Naive B cell (primary cell): ENCODE measurements around the gene CLVS2. TPM values are rescaled to one million over a fixed set of nuclear protein-coding genes. Genes with fewer than 3 reads are reported as not detected.

ENCODE experiments used
- ATAC-seq, 2 donors: fragments of 150-1000 bp; cut with Tn5 transposase; 2 replicates each; pipeline ENCODE4 v1.10.0; 2021; ENCODE audit warnings: low read depth in 2 of 2, mild to moderate bottlenecking in 2 of 2, moderate library complexity in 2 of 2
- DNase-seq: peaks from one replicate; pipeline ENCODE4 v3.0.0; 2022
- H3K27ac Mint-ChIP-seq, 6 donors: one replicate each; pipeline ENCODE4 v1.8.0; 2020 to 2022; ENCODE audit warnings: mild to moderate bottlenecking in 6 of 6, mixed read lengths in 6 of 6, moderate library complexity in 5 of 6, inconsistent platforms in 2 of 6
- H3K27me3 Mint-ChIP-seq, 3 donors: one replicate each; pipeline ENCODE4 v1.8.0; 2021 to 2022; ENCODE audit warnings: mixed read lengths in 3 of 3, mild to moderate bottlenecking in 1 of 3
- H3K36me3 Mint-ChIP-seq, 2 donors: one replicate each; pipeline ENCODE4 v1.8.0; 2020 to 2022; ENCODE audit warnings: mixed read lengths in 2 of 2, inconsistent platforms in 1 of 2, mild to moderate bottlenecking in 1 of 2
- H3K4me1 Mint-ChIP-seq, 3 donors: one replicate each; pipeline ENCODE4 v1.8.0; 2020 to 2022; ENCODE audit warnings: mixed read lengths in 3 of 3, inconsistent platforms in 1 of 3, mild to moderate bottlenecking in 1 of 3, moderate library complexity in 1 of 3
- H3K4me3 Mint-ChIP-seq, 8 donors: one replicate each; pipeline ENCODE4 v1.8.0; 2020 to 2022; ENCODE audit warnings: mild to moderate bottlenecking in 8 of 8, mixed read lengths in 8 of 8, moderate library complexity in 8 of 8, inconsistent platforms in 2 of 8
- H3K9me3 Mint-ChIP-seq, 7 donors: one replicate each; pipeline ENCODE4 v1.8.0; 2020 to 2022; ENCODE audit warnings: mixed read lengths in 7 of 7, mild to moderate bottlenecking in 5 of 7, inconsistent platforms in 2 of 7, moderate library complexity in 1 of 7
- polyA plus RNA-seq, 6 donors: library from polyadenylated mRNA; unstranded; fragments of 300-500 nt; fragmentation: Illumina TruSeq; gene quantifications; one replicate each; pipeline ENCODE4 v1.2.3, GENCODE V29; 2021; ENCODE audit warnings: low read depth in 6 of 6

CLVS2 gene
- polyA plus RNA-seq, 6 donors from 2014 or later = not detected

GRCh38 chr6:123117145-123117908 is 121.3 kb downstream of the CLVS2 start:
- no peaks in the 10 kb centered on the region for H3K27me3 Mint-ChIP-seq
- H3K4me3 Mint-ChIP-seq = no peak overlapping the region
- no peaks in the 10 kb centered on the region for H3K4me1 Mint-ChIP-seq
- no peak overlapping the region for H3K27ac Mint-ChIP-seq
- H3K9me3 Mint-ChIP-seq = no peaks in the 10 kb centered on the region
- H3K36me3 Mint-ChIP-seq = no peaks in the 10 kb centered on the region
- no peak for ATAC-seq
- no peak for DNase-seq

- ATAC-seq (no peak), DNase-seq (no peak)
- Mint-ChIP-seq H3K27ac (no peak overlapping the region), H3K36me3 (no peaks in the 10 kb centered on the region), H3K4me1 (no peaks in the 10 kb centered on the region), H3K27me3 (no peaks in the 10 kb centered on the region), H3K4me3 (no peak overlapping the region), H3K9me3 (peaks cover 0 to 5% (median 2%) of the 10 kb centered on the region in 7 donors)
These were observed 122.8 kb downstream of the CLVS2 start for GRCh38 chr6:123118811-123119210.

Other genes starting within 250 kb of the CLVS2 start
- gene FABP7, start 216.5 kb upstream of the CLVS2 start, polyA plus RNA-seq = not detected
- under 1 TPM in 1 of 6 donors, not detected in 5; 0.19 TPM for gene SMPDL3A, start 207.0 kb upstream of the CLVS2 start, polyA plus RNA-seq